Epithelial cell of proximal tubule (primary cell): Measurements from ENCODE around the gene EHD3. TPM values are rescaled to one million over a fixed set of nuclear protein-coding genes. Genes with fewer than 3 reads are reported as not detected.

ENCODE experiments used
- DNase-seq: peaks from one replicate; pipeline ENCODE4 v3.0.0-alpha.2; 2011; ENCODE audit warnings: low read depth
- H3K4me3 ChIP-seq: 2 replicates; pipeline ENCODE4 v1.5.1; 2011; ENCODE audit warnings: low read depth, mild to moderate bottlenecking, low read length
- total RNA-seq: library from RNA; depleted of rRNA; stranded (reverse); fragments of >200 nt; gene quantifications from 2 replicates; pipeline ENCODE4 v1.2.3, GENCODE V29; 2015
- TF ChIP-seq, protein P1 (sequence below): conservative IDR thresholded peaks from 2 replicates; pipeline ENCODE4 v1.5.1; 2012; ENCODE audit warnings: low read depth, mild to moderate bottlenecking, low read length

Gene EHD3
- total RNA-seq, 1 donor from 2014 or later, result 4.6 TPM

DNA sequence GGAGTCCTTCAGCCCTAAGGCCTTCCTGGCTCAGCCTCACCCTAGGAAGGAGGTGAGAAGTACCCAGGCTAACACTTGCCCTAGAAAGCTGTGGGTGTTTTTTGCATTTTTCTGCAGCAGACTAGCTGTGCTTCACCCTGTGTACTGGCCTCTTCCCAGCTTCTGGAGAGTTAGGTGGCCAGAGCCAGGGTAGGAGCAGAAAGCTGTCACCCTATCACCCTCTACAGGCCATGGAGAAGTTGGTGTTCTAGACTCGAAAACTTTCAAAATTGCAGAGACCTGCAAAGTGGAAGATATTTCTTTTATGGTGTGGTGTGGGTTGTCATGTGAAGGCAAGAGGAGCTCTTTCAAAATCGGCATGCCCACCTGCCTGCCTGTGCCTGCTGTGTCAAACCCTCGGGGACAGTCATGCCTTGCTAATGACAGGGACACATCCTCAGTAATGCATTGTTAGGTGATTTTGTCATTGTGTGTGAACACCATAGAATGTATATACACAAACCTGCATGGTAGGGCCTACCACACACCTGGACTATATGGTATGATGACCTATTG is 29.8 kb downstream of the EHD3 start:
- TF ChIP-seq, protein P1, sequence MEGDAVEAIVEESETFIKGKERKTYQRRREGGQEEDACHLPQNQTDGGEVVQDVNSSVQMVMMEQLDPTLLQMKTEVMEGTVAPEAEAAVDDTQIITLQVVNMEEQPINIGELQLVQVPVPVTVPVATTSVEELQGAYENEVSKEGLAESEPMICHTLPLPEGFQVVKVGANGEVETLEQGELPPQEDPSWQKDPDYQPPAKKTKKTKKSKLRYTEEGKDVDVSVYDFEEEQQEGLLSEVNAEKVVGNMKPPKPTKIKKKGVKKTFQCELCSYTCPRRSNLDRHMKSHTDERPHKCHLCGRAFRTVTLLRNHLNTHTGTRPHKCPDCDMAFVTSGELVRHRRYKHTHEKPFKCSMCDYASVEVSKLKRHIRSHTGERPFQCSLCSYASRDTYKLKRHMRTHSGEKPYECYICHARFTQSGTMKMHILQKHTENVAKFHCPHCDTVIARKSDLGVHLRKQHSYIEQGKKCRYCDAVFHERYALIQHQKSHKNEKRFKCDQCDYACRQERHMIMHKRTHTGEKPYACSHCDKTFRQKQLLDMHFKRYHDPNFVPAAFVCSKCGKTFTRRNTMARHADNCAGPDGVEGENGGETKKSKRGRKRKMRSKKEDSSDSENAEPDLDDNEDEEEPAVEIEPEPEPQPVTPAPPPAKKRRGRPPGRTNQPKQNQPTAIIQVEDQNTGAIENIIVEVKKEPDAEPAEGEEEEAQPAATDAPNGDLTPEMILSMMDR, result peak; percentile 38
- no peak overlapping the region for H3K4me3 ChIP-seq
- no peak for DNase-seq

DNA sequence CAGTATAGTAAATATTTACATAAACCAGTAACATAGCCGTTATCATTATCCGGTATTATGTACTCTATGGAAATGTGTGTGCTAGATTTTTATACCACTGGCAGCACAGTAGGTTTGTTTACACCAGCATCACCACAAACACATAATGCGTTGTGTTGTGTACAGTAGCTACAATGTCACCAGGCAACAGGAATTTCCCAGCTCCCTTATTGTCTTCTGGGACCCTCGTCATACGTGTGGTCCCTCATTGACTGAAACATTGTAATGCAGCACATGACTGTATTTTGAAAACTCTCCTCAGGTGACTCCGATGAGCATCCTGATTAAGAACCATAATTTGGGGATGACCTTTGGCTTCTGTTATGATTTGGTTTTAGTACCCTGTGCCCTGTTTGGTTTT is 31.3 kb downstream of the EHD3 start:
- no peak for DNase-seq
- TF ChIP-seq, protein P1, result no peak
- no peak overlapping the region for H3K4me3 ChIP-seq

DNA sequence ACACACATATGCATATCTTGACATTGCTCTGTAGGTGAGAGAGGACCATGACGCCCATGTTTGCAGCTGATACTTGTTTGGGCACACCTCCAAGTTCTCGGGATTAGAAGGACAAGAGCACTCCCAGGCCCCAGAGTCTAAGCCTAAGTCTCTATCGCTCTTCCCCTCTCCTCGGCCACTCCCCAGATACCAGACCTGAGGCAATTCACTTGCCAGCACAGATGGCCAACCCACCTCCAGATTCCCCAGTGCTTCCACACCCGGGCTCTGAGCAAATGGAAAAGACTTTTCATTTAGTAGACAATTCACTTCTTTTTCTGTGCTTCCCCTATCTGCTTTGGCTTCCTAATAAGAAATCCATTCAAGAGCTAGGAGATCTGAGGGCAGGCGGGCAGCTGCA is 32.9 kb downstream of the EHD3 start:
- H3K4me3 ChIP-seq, result no peak overlapping the region
- no peak for DNase-seq
- TF ChIP-seq, protein P1, result no peak

GRCh38 chr2:31267437-31268120 is 33.6 kb downstream of the EHD3 start:
- TF ChIP-seq, protein P1, result no peak
- no peak for DNase-seq

GRCh38 chr2:31268344-31268743 is 34.4 kb downstream of the EHD3 start:
- DNase-seq, result no peak
- TF ChIP-seq, protein P1, result peak; percentile 15
- no peak overlapping the region for H3K4me3 ChIP-seq

More at GRCh38 chr2:31267437-31268120, 33.6 kb downstream of the EHD3 start:
- H3K4me3 ChIP-seq, result no peak overlapping the region

DNA sequence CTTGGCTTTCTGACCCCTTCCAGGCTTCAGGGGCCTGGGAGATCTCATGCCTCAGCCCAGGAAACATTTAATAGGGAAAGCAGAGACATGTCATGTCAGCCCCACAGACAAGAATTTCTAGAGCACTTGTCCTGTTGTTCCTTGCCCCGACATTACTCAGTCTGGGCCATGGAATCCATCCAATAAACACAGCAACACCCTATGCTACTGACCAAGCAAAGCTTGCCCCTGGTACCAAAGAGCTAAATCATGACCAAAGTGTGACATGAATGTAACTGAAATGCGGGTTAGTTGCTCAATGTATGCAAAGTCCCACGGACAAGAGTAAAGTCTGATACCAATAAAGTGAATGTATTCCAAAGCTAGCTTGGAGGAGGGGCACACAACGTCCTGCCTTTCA is 35.1 kb downstream of the EHD3 start:
- TF ChIP-seq, protein P1, result no peak
- DNase-seq, result no peak

GRCh38 chr2:31270131-31270530 is 36.2 kb downstream of the EHD3 start:
- TF ChIP-seq, protein P1, result no peak
- H3K4me3 ChIP-seq, result no peak overlapping the region
- DNase-seq, result peak; percentile 52

More for the DNA sequence above, 35.1 kb downstream of the EHD3 start:
- H3K4me3 ChIP-seq, result no peak overlapping the region
